ENCODE results near the gene DNAH7. TPM values are rescaled to one million over a fixed set of nuclear protein-coding genes. Genes with fewer than 3 reads are reported as not detected.

Gene DNAH7
- total RNA-seq, 1 donor from 2014 or later: 0.11 TPM

- no peaks in the 10 kb centered on the region for H3K4me1 ChIP-seq
- no peak overlapping the region for H3K4me3 ChIP-seq
- no peak overlapping the region for H3K27ac ChIP-seq (replicated peaks)
- no peak for TF ChIP-seq CTCF (IDR thresholded peaks at IDR 0.05; ENCODE audit: borderline replicate concordance)
- no peak for DNase-seq
- H3K27me3 ChIP-seq (ENCODE audit: low read depth): no peaks in the 10 kb centered on the region
- H3K36me3 ChIP-seq: no peaks in the 10 kb centered on the region
- H3K9me3 ChIP-seq (replicated peaks): no peaks in the 10 kb centered on the region
- intact Hi-C loops (cut with micrococcal nuclease): no loop called here
These were observed 205.1 kb downstream of the DNAH7 start for GRCh38 chr2:195863564-195863963.

GRCh38 chr2:195863121-195863520 is 205.5 kb downstream of the DNAH7 start:
- DNase-seq: no peak
- Histone ChIP-seq H3K4me3 (no peak overlapping the region), H3K9me3 (replicated peaks) (no peaks in the 10 kb centered on the region), H3K27ac (replicated peaks) (no peak overlapping the region), H3K4me1 (no peaks in the 10 kb centered on the region), H3K36me3 (no peaks in the 10 kb centered on the region), H3K27me3 (ENCODE audit: low read depth) (no peaks in the 10 kb centered on the region)
- TF ChIP-seq CTCF (IDR thresholded peaks at IDR 0.05; ENCODE audit: borderline replicate concordance): no peak
- intact Hi-C loops (cut with micrococcal nuclease): no loop called here

- H3K27me3 ChIP-seq (ENCODE audit: low read depth): no peaks in the 10 kb centered on the region
- no peak overlapping the region for H3K4me3 ChIP-seq
- no peaks in the 10 kb centered on the region for H3K36me3 ChIP-seq
- no peak overlapping the region for H3K27ac ChIP-seq (replicated peaks)
- no peak for DNase-seq
- intact Hi-C loops (cut with micrococcal nuclease): no loop called here
- TF ChIP-seq CTCF (IDR thresholded peaks at IDR 0.05; ENCODE audit: borderline replicate concordance): no peak
- no peaks in the 10 kb centered on the region for H3K4me1 ChIP-seq
- no peaks in the 10 kb centered on the region for H3K9me3 ChIP-seq (replicated peaks)
These were observed 206.8 kb downstream of the DNAH7 start for GRCh38 chr2:195861821-195862220.

GRCh38 chr2:195859513-195859912 is 209.1 kb downstream of the DNAH7 start:
- DNase-seq: no peak
- H3K27me3 ChIP-seq (ENCODE audit: low read depth): no peaks in the 10 kb centered on the region
- H3K9me3 ChIP-seq (replicated peaks): no peaks in the 10 kb centered on the region
- intact Hi-C loops (cut with micrococcal nuclease): no loop called here
- H3K27ac ChIP-seq (replicated peaks): no peak overlapping the region
- no peak for TF ChIP-seq CTCF (IDR thresholded peaks at IDR 0.05; ENCODE audit: borderline replicate concordance)
- no peaks in the 10 kb centered on the region for H3K4me1 ChIP-seq
- no peaks in the 10 kb centered on the region for H3K36me3 ChIP-seq
- no peak overlapping the region for H3K4me3 ChIP-seq

GRCh38 chr2:195857132-195857531 is 211.5 kb downstream of the DNAH7 start:
- no peaks in the 10 kb centered on the region for H3K36me3 ChIP-seq
- H3K27me3 ChIP-seq (ENCODE audit: low read depth): no peaks in the 10 kb centered on the region
- no peaks in the 10 kb centered on the region for H3K9me3 ChIP-seq (replicated peaks)
- H3K4me3 ChIP-seq: no peak overlapping the region
- H3K4me1 ChIP-seq: no peaks in the 10 kb centered on the region
- no peak for DNase-seq
- intact Hi-C loops (cut with micrococcal nuclease): no loop called here
- no peak for TF ChIP-seq CTCF (IDR thresholded peaks at IDR 0.05; ENCODE audit: borderline replicate concordance)
- H3K27ac ChIP-seq (replicated peaks): no peak overlapping the region

GRCh38 chr2:195850764-195851163 is 217.9 kb downstream of the DNAH7 start:
- Histone ChIP-seq H3K4me1 (no peaks in the 10 kb centered on the region), H3K36me3 (no peaks in the 10 kb centered on the region), H3K9me3 (replicated peaks) (peaks cover 3% of the 10 kb centered on the region), H3K27me3 (ENCODE audit: low read depth) (no peaks in the 10 kb centered on the region), H3K27ac (replicated peaks) (no peak overlapping the region), H3K4me3 (no peak overlapping the region)
- intact Hi-C loops (cut with micrococcal nuclease): no loop called here
- no peak for DNase-seq
- no peak for TF ChIP-seq CTCF (IDR thresholded peaks at IDR 0.05; ENCODE audit: borderline replicate concordance)

Measured in left ventricle myocardium inferior (tissue), 1 donor.